ENCODE data around the gene PTPRCAP. TPM values are rescaled to one million over a fixed set of nuclear protein-coding genes. Genes with fewer than 3 reads are reported as not detected.
"Not testable (repeated sequence)": the region's sequence is repeated elsewhere in the genome, so short reads cannot be mapped to it uniquely, and the experiment has no call there.

PTPRCAP gene
- 0.39 TPM for polyA plus RNA-seq (2013, experiment 1 of 2; ENCODE audit: insufficient read length)
- 0.20 TPM for polyA plus RNA-seq (2013, experiment 2 of 2; ENCODE audit: insufficient read length)

GRCh38 chr11:67437082-67437808 lies at the start of gene PTPRCAP:
TSS of gene PTPRCAP (minus strand) at chr11:67437682. CDS start at chr11:67437619, 63 bp downstream.
- DNase-seq, result peak; percentile 25

DNA sequence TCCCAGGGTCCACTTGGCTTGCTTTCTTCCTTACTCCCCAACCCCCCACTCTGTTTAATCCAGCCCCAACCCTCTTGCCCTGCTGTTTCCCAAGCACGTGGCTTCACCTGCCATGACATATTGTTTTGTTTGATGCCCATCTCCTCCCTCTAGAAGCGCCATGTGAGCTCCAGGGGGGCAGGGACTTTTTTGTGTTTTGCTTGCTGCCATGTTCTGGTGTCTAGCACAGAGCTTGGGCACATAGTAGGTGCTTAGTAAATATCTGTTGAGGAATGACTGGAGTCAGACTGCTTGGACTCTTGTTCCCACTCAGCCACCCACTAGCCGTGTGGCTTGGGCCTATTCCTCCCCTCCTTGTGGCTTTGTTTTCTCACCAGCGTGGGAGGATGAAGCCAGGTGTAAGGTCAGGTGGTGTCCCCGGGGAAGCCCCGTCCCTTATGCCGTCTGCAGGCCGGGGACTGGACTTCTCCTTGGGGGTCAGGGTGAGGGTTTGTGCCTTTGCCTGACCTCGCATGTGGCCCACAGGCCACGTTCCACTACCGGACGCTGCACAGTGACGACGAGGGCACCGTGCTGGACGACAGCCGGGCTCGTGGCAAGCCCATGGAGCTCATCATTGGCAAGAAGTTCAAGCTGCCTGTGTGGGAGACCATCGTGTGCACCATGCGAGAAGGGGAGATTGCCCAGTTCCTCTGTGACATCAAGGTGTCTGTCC lies 49.2 kb upstream of the PTPRCAP start:
- no peak for DNase-seq

DNA sequence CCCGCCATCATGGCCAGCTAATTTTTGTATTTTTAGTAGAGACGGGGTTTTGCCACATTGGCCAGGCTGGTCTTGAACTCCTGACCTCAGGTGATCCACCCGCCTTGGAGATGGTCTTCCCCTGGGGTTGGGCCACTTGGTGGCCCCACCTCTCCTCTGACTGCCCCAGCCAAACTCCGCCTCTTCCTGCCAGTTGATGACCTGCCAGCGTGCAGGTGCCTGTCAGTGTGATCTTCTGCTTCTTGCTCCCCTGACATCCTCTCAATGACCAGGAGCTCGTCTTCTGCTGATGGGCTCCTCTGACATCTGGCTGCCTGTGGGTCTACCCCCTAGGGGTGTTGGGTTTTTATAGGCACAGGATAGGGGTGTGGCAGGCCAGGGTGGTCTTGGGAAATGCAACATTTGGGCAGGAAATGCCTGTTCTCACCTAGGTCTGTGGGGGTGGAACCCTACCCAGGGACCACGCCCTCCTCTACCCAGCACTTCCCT lies 48.4 kb upstream of the PTPRCAP start:
- DNase-seq, result not testable (repeated sequence)

DNA sequence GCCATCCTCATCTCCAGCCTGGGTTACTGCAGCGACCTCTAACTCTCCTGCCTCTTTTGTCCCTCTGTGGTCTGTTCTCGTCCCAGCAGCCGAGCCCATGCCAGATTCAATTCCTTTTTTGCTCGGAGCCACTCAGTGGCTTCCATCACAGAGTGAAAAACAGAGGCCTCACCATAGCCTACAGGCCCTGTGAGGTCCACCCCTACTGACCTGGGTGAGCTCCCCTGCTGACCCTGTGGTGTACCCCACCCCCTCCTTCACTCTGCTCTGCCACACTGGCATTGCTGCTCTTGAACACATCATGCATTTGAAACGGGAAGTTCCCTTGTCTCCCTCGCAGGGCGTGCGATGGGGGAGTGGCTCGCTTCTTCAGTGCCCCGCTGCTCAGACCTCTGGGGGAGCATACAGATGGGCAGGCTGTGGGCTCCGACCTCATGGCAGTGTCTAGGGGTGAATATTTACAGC lies 47.4 kb upstream of the PTPRCAP start:
- DNase-seq, result no peak

GRCh38 chr11:67483831-67484665 lies 46.6 kb upstream of the PTPRCAP start:
- DNase-seq, result no peak

DNA sequence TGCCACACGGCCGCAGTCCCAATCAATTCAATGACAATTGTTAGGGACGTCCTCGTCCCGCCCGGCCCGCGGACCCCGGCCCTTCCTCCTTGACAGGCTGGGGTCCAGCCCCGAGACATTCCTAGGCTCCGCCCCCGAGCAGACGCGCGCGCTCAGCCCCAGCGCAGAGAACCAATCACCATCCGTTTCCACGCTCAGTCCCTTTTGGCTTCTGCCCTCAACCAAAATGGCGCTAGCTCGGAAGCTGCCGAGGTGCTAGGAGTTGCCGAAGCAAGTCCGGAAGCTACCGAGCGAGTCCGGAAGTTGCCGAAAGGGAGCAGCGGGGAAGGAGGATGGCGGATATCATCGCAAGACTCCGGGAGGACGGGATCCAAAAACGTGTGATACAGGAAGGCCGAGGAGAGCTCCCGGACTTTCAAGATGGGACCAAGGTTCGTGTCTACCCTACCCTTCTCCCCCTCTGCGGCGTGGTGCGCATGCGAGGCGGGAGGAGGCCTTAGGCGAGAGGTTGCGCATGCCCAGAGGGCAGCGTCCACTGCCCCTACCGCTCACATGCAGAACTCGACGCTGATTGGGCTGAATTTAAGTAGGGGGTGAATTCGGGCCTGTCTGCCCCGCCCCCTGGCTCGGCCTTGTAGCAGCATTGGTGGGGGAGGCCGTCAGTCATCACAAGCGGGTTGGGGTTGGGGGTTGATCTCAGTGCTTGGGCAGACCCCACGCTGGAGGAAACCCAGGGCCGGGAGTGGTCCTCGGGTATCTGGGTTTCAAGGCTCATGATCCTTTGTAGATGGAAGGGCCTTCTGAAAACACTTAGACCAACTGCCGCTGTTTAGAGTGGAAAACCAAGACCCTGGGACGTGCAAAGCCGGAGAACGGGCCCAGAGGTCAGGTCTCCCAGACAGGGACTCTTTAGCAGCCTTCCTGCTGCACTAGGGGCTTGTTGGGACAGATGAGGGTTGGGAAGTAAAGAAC lies 45.6 kb upstream of the PTPRCAP start, which contains the start of gene AIP:
TSS of gene AIP (plus strand) at position 200 of the 972 bp plus-strand sequence. CDS start at position 333, 133 bp downstream.
- DNase-seq, result peak; percentile 98

- DNase-seq, result no peak
These were observed 44.9 kb upstream of the PTPRCAP start for GRCh38 chr11:67482275-67482826.

- not testable (repeated sequence) for DNase-seq
These were observed 40.0 kb upstream of the PTPRCAP start for GRCh38 chr11:67477344-67478050.

- not testable (repeated sequence) for DNase-seq
These were observed 39.2 kb upstream of the PTPRCAP start for GRCh38 chr11:67476692-67477091.

- no peak for DNase-seq
These were observed 35.4 kb upstream of the PTPRCAP start for GRCh38 chr11:67472882-67473281.

GRCh38 chr11:67470337-67471002 lies 33.0 kb upstream of the PTPRCAP start:
- no peak for DNase-seq

- no peak for DNase-seq
These were observed 32.0 kb upstream of the PTPRCAP start for GRCh38 chr11:67469508-67469811.

GRCh38 chr11:67468759-67469507 lies 31.5 kb upstream of the PTPRCAP start, which contains the start of gene TMEM134:
TSS of gene TMEM134 (minus strand) at chr11:67469251. CDS start at chr11:67469192, 59 bp downstream.
- peak; percentile 93 for DNase-seq

- DNase-seq, result no peak
These were observed 30.9 kb upstream of the PTPRCAP start for GRCh38 chr11:67468456-67468758.

GRCh38 chr11:67468056-67468455 lies 30.6 kb upstream of the PTPRCAP start:
- DNase-seq, result no peak

- no peak for DNase-seq
These were observed 29.7 kb upstream of the PTPRCAP start for GRCh38 chr11:67466962-67467771.

- DNase-seq, result no peak
These were observed 28.9 kb upstream of the PTPRCAP start for GRCh38 chr11:67466367-67466766.

DNA sequence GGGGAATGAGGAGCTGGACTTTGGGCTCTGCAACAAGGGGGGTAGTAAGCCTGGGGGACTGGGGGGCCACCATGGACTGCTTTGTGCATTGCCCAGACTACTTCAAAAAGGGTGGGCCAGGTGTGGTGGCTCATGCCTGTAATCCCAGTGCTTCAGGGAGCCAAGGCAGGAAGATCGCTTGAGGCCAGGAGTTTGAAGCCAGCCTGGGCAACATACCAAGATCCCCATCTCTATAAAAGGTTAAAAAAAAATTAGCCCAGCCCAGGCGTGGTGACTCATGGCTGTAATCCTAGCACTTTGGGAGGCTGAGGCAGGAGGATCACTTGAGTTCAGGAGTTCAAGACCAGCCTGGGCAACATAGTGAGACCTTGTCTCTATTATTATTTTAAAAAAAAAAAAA lies 28.0 kb upstream of the PTPRCAP start:
- peak; percentile 16 for DNase-seq

Measured in fibroblast of skin of abdomen (primary cell).